Osteocyte (in vitro differentiated cells): ENCODE measurements around the gene C4BPB. TPM values are rescaled to one million over a fixed set of nuclear protein-coding genes. Genes with fewer than 3 reads are reported as not detected.
"Not testable (repeated sequence)": the region's sequence is repeated elsewhere in the genome, so short reads cannot be mapped to it uniquely, and the experiment has no call there.

Experiments
- DNase-seq: peaks from one replicate; pipeline ENCODE4 v3.0.0; 2021; ENCODE audit warnings: mixed read lengths; ENCODE audit not compliant: unreplicated experiment; ENCODE audit errors: extremely low spot score
- H3K27ac Mint-ChIP-seq: one replicate; pipeline ENCODE4 v1.8.0; 2021; ENCODE audit warnings: mild to moderate bottlenecking, mixed read lengths; ENCODE audit not compliant: unreplicated experiment
- H3K27me3 Mint-ChIP-seq: one replicate; pipeline ENCODE4 v1.8.0; 2021; ENCODE audit warnings: mixed read lengths; ENCODE audit not compliant: unreplicated experiment
- H3K36me3 Mint-ChIP-seq: one replicate; pipeline ENCODE4 v1.8.0; 2021; ENCODE audit warnings: mixed read lengths; ENCODE audit not compliant: unreplicated experiment
- H3K4me1 Mint-ChIP-seq: one replicate; pipeline ENCODE4 v1.8.0; 2021; ENCODE audit warnings: mixed read lengths; ENCODE audit not compliant: unreplicated experiment
- H3K4me3 Mint-ChIP-seq: one replicate; pipeline ENCODE4 v1.8.0; 2021; ENCODE audit warnings: mild to moderate bottlenecking, moderate library complexity, mixed read lengths; ENCODE audit not compliant: unreplicated experiment
- H3K9me3 Mint-ChIP-seq: one replicate; pipeline ENCODE4 v1.8.0; 2021; ENCODE audit warnings: mixed read lengths; ENCODE audit not compliant: unreplicated experiment
- long read RNA-seq: library from polyadenylated mRNA; unstranded; transcript quantifications from one replicate; pipeline ENCODE4 v2.0.0, GENCODE V29; 2021
- total RNA-seq: library from RNA; stranded (reverse); gene quantifications from 2 replicates; pipeline ENCODE4 v1.2.1, GENCODE V29; 2021
- TF ChIP-seq, protein P1 (sequence below): fragments of 200-600 bp; sonication (generic); IDR thresholded peaks from 2 replicates; pipeline ENCODE4 v1.5.0; 2021; ENCODE audit warnings: antibody characterized with exemption, mild to moderate bottlenecking, moderate library complexity

C4BPB gene
- total RNA-seq = not detected in 2 replicates
- long read RNA-seq = 0 reads

DNA sequence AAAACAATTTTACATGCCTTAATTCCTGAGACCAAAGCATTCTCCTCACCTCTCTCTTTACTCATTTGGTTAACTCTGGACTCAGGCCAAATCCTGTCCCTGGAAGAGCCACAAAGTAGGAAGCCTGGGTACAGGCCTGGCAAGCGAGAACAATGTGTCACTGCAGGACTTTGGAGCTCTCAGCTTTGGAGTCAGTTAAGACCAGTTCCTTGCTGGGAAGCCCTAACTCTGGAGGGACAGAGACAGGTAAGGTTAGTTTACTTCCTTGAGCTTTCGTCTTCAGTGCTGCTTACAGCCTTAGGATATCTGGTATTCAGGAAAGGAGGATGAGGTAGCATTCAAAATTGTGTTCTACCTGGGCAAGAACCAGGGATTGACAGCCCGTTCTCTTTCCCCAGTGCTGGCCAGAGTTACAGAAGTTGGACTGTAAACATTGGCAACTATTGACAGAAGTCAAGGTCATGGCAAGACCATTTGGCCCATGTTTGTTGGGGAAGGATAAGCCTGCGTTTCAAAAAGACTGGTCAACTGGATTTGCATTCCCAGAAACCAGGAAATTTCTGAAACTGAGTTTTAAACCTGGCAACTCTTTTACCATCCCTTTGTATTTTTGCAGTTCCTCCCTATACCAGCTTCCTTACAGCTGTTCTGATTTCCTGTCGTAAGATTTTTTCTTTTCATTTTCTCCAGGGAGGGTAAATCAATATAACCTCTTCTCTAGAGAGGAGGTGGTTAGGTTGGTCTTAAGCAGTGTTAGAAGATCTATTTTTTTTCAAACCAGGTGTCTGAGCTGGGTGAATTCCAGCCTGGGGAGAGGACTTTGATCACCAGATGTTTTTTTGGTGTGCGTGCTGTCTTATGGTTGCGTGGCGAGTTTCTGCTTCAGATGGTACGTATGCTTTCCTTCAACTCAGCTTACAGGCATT is at the start of gene C4BPB:
TSS of gene C4BPB (plus strand) at position 160 of the 926 bp plus-strand sequence. CDS start at position 832, 672 bp downstream.
- no peak within 1 kb of the TSS for H3K4me3 Mint-ChIP-seq
- H3K36me3 Mint-ChIP-seq = no peaks in the 10 kb centered on the region
- TF ChIP-seq, protein P1, sequence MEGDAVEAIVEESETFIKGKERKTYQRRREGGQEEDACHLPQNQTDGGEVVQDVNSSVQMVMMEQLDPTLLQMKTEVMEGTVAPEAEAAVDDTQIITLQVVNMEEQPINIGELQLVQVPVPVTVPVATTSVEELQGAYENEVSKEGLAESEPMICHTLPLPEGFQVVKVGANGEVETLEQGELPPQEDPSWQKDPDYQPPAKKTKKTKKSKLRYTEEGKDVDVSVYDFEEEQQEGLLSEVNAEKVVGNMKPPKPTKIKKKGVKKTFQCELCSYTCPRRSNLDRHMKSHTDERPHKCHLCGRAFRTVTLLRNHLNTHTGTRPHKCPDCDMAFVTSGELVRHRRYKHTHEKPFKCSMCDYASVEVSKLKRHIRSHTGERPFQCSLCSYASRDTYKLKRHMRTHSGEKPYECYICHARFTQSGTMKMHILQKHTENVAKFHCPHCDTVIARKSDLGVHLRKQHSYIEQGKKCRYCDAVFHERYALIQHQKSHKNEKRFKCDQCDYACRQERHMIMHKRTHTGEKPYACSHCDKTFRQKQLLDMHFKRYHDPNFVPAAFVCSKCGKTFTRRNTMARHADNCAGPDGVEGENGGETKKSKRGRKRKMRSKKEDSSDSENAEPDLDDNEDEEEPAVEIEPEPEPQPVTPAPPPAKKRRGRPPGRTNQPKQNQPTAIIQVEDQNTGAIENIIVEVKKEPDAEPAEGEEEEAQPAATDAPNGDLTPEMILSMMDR = no peak
- no peak within 1 kb of the TSS for H3K27ac Mint-ChIP-seq
- H3K4me1 Mint-ChIP-seq = peaks cover 12% of the 10 kb centered on the region
- H3K9me3 Mint-ChIP-seq = no peaks in the 10 kb centered on the region
- peaks cover 27% of the 10 kb centered on the region for H3K27me3 Mint-ChIP-seq
- DNase-seq = no peak

DNA sequence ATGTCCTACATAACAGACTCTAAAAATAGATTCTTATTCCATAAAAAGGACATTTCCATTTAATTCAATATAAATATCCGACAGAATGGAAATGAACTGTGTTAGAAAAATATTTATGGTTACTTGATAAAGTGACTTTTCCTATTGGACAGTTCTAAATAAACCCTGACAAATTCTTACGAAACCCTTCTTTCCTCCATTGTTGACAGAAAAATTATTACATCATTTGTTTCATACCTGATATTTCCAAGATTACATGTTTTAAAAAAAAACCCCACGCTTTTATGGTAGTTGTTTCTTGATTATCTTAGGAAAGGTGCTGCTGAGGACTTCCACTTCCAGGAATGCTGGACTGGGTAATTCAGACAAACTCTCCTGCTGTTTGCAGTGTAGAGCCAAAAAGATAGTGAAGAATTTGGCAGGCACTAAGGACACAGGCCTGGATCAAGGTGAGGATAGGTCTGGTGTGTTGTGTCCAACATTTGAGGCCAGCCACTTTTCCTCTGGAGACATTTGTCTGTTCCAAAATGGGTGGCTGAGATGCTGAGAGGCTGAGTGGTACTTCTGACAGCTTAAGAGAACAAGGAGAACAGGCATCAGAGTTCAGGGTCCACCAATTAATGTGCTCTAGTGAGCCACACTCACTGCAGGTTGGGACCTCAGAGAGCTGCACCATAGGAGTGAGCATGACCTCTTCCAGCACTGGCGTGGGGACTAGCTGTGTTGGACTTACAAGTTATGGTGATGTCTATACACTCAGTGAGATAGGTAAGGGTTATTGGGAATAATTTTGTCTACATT is 49.1 kb upstream of the C4BPB start:
- peaks cover 5% of the 10 kb centered on the region for H3K36me3 Mint-ChIP-seq
- H3K27me3 Mint-ChIP-seq = peaks cover 13% of the 10 kb centered on the region
- TF ChIP-seq, protein P1 = no peak
- H3K4me1 Mint-ChIP-seq = peaks cover 5% of the 10 kb centered on the region
- H3K9me3 Mint-ChIP-seq = peaks cover 5% of the 10 kb centered on the region
- DNase-seq = no peak
- H3K4me3 Mint-ChIP-seq = no peak overlapping the region
- no peak overlapping the region for H3K27ac Mint-ChIP-seq

DNA sequence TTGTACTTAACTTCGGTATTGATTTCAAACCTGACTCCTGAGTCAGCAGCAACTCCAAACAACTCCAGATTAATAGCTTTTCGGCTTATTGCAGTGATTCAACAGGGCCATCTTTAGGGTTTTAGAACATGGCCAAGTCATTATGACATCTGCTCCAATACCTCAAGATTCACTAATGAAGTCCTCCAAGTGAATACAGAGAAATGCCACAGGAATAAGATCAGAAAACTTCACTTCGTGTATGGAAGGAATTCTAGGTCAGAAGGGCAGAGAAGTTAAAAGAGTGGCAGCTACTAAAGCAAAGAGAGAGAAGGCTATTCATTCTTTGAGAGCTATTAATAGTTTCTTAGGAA is 48.5 kb upstream of the C4BPB start:
- Mint-ChIP-seq H3K4me1 (peaks cover 5% of the 10 kb centered on the region), H3K4me3 (no peak overlapping the region), H3K36me3 (peaks cover 7% of the 10 kb centered on the region), H3K27me3 (peaks cover 8% of the 10 kb centered on the region), H3K27ac (no peak overlapping the region), H3K9me3 (peaks cover 5% of the 10 kb centered on the region)
- TF ChIP-seq, protein P1 = no peak
- DNase-seq = no peak

DNA sequence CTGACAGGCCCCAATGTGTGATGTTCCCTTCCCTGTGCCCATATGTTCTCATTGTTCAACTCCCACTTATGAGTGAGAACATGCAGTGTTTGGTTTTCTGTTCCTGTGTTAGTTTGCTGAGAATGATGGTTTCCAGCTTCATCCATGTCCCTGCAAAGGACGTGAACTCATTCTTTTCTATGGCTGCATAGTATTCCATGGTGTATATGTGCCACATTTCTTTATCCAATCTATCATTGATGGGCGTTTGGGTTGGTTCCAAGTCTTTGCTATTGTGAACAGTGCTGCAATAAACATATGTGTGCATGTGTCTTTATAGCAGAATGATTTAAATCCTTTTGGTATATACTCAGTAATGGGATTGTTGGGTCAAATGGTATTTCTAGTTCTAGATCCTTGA is 47.3 kb upstream of the C4BPB start:
- not testable (repeated sequence) for H3K9me3 Mint-ChIP-seq, H3K27me3 Mint-ChIP-seq, H3K4me1 Mint-ChIP-seq, H3K27ac Mint-ChIP-seq, DNase-seq, H3K4me3 Mint-ChIP-seq
- peaks cover 12% of the 10 kb centered on the region for H3K36me3 Mint-ChIP-seq

- peaks cover 27% of the 10 kb centered on the region for H3K4me1 Mint-ChIP-seq
- TF ChIP-seq, protein P1 = no peak
- DNase-seq = no peak
- H3K9me3 Mint-ChIP-seq = peaks cover 5% of the 10 kb centered on the region
- no peaks in the 10 kb centered on the region for H3K27me3 Mint-ChIP-seq
- H3K36me3 Mint-ChIP-seq = peaks cover 30% of the 10 kb centered on the region
- H3K4me3 Mint-ChIP-seq = no peak overlapping the region
- H3K27ac Mint-ChIP-seq = no peak overlapping the region
Measured at GRCh38 chr1:207045453-207045852, 43.2 kb upstream of the C4BPB start.
